H1 (cell line): Measurements from ENCODE around the gene EXT2.

ENCODE experiments used
- CTCF ChIP-seq, 3 experiments: IDR thresholded peaks; 1 replicate in 2 of 3; 2 replicates in 1 of 3; pipeline versions ENCODE4 v1.5.1 to v1.6.1; 2011; ENCODE audit warnings: low read length in 3 of 3, mild to moderate bottlenecking in 3 of 3, inconsistent platforms in 2 of 3, low read depth in 1 of 3, moderate library complexity in 1 of 3; ENCODE audit not compliant: insufficient read depth in 1 of 3; ENCODE audit errors: control extremely low read depth in 1 of 3
- EP300 ChIP-seq, 2 experiments: IDR thresholded peaks; 1 replicate in 1 of 2; 2 replicates in 1 of 2; pipeline ENCODE4 v1.6.1; 2011 to 2012; ENCODE audit warnings: low read depth in 2 of 2, low read length in 2 of 2, mild to moderate bottlenecking in 2 of 2, borderline replicate concordance in 1 of 2, inconsistent platforms in 1 of 2, moderate library complexity in 1 of 2
- JUND ChIP-seq: IDR thresholded peaks from 2 replicates; pipeline ENCODE4 v1.6.1; 2011; ENCODE audit warnings: mild to moderate bottlenecking, improper control_type of control experiment, low read length
- TEAD4 ChIP-seq: IDR thresholded peaks from 2 replicates; pipeline ENCODE4 v1.6.1; 2012; ENCODE audit warnings: low read depth, low read length, inconsistent platforms, mixed read lengths

GRCh38 chr11:44275241-44275640, 179.8 kb downstream of the EXT2 start:
- no peak for TF ChIP-seq CTCF (IDR thresholded peaks at IDR 0.05; ENCODE audit: control extremely low read depth in 1 of 3, insufficient read depth in 1 of 3, low read depth in 1 of 3, low read length in 3 of 3)
- TF ChIP-seq JUND = no peak
- no peak for TF ChIP-seq EP300 (IDR thresholded peaks at IDR 0.05; ENCODE audit: borderline replicate concordance in 1 of 2, low read depth in 2 of 2, low read length in 2 of 2)
- TF ChIP-seq TEAD4 = no peak
